HG03159 (cell line): Measurements from ENCODE around the gene COPB2.

Experiments used
- ATAC-seq: cut with Tn5 transposase; IDR thresholded peaks from one replicate; pipeline ENCODE4 v1.9.1; 2021; ENCODE audit warnings: mild to moderate bottlenecking, moderate library complexity; ENCODE audit not compliant: unreplicated experiment

The COPB2 gene

GRCh38 chr3:139309880-139310279, 79.6 kb downstream of the COPB2 start:
- ATAC-seq: no peak

GRCh38 chr3:139309061-139309591, 80.3 kb downstream of the COPB2 start:
- ATAC-seq: no peak

- no peak for ATAC-seq
These were observed 80.9 kb downstream of the COPB2 start for GRCh38 chr3:139308560-139308959.

GRCh38 chr3:139307601-139308555, 81.6 kb downstream of the COPB2 start:
- no peak for ATAC-seq
